Measurements from ENCODE around the gene KLHL5. TPM values are rescaled to one million over a fixed set of nuclear protein-coding genes. Genes with fewer than 3 reads are reported as not detected.

Gene KLHL5
- total and polyA plus RNA-seq, 8 donors = 6.3 to 51.0 (median 23.1) TPM

DNA sequence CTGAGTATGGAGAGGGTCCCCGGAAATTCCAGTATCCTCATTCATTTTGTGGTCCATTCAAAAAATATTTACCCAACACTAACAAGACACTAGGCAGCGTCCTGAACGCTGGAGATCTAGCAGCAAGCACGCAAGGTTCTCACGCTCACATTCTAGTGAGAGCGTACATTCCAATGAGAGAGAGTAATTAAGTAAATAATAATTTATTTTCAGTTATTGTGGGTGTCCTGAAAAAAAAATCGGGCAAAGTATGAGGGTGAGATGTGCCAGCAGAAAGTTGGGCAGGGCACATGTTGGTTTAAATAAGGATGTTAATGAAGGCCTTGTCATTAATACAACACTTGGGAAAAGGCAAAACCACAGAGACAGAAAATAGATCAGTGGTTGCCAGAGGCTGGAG is 25.9 kb upstream of the KLHL5 start:
- H3K27me3 ChIP-seq = no peaks in the 10 kb centered on the region
- no peak for DNase-seq
- no peak overlapping the region for H3K27ac ChIP-seq
- H3K4me1 ChIP-seq = peaks cover 0 to 24% (median 2%) of the 10 kb centered on the region in 4 donors
- H3K4me3 ChIP-seq = no peak overlapping the region
- H3K36me3 ChIP-seq = no peaks in the 10 kb centered on the region
- TF ChIP-seq EP300 (IDR thresholded peaks at IDR 0.05) = no peak
- no peak for TF ChIP-seq POLR2AphosphoS5 (IDR thresholded peaks at IDR 0.05)
- TF ChIP-seq POLR2A (IDR thresholded peaks at IDR 0.05) = no peak
- TF ChIP-seq, protein P1, sequence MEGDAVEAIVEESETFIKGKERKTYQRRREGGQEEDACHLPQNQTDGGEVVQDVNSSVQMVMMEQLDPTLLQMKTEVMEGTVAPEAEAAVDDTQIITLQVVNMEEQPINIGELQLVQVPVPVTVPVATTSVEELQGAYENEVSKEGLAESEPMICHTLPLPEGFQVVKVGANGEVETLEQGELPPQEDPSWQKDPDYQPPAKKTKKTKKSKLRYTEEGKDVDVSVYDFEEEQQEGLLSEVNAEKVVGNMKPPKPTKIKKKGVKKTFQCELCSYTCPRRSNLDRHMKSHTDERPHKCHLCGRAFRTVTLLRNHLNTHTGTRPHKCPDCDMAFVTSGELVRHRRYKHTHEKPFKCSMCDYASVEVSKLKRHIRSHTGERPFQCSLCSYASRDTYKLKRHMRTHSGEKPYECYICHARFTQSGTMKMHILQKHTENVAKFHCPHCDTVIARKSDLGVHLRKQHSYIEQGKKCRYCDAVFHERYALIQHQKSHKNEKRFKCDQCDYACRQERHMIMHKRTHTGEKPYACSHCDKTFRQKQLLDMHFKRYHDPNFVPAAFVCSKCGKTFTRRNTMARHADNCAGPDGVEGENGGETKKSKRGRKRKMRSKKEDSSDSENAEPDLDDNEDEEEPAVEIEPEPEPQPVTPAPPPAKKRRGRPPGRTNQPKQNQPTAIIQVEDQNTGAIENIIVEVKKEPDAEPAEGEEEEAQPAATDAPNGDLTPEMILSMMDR (IDR thresholded peaks at IDR 0.05) = no peak
- WGBS, 5 donors = 64 to 79% (median 75%) methylated on average over 7 of the region's 7 CpGs
- intact Hi-C loops (cut with DNase I; ENCODE audit: low total_unique reads) = no loop called here
- no peaks in the 10 kb centered on the region for H3K9me3 ChIP-seq

DNA sequence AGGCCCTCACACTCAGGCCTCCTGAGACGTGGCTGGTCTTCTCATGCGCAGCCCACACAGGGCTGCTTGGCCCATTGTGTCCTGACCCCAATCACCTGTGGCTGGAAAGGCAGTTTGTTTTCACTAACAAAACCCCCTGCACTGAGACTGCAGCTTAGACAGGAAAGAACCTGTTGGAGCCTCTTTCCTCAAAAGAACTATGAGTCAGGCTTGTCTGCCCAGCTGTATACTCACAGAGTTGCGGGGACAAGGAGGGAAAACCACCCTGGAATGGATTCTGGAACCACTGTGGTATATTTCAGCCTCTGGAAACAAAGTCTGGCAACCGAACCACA is 24.6 kb upstream of the KLHL5 start:
- H3K4me1 ChIP-seq = peaks cover 0 to 19% (median 1%) of the 10 kb centered on the region in 4 donors
- intact Hi-C loops (cut with DNase I; ENCODE audit: low total_unique reads) = no loop called here
- no peak overlapping the region for H3K4me3 ChIP-seq
- TF ChIP-seq EP300 (IDR thresholded peaks at IDR 0.05) = no peak
- no peak for TF ChIP-seq POLR2A (IDR thresholded peaks at IDR 0.05)
- TF ChIP-seq, protein P1 (IDR thresholded peaks at IDR 0.05) = no peak
- no peak for TF ChIP-seq POLR2AphosphoS5 (IDR thresholded peaks at IDR 0.05)
- DNase-seq = peak in 1 of 2 donors; percentile 51
- no peaks in the 10 kb centered on the region for H3K9me3 ChIP-seq
- no peaks in the 10 kb centered on the region for H3K36me3 ChIP-seq
- no peaks in the 10 kb centered on the region for H3K27me3 ChIP-seq
- peak overlapping the region in 3 of 5 donors; percentile 18 to 58 (median 34) for H3K27ac ChIP-seq
- 61 to 90% (median 82%) methylated on average over 4 of the region's 4 CpGs for WGBS, 5 donors

DNA sequence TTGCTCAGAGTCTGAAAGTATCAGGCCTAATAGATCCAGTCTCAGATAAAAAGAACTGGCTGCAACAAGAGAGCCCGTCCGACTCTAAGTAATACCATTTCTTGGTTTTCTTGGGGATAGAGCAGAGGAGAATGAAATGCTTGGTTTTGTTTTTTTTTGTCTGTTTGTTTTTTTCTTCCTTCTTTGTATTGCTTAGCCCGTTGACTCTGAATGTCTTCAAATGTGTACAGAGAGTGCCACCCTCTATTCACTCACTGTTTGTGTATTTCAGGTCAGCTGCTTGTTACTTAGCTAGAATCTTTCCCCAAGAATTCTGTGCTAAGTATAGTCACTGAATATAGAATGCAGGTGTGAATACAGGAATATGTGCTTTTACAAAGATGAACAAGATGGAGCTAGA is 24.1 kb upstream of the KLHL5 start:
- Histone ChIP-seq H3K27ac (peak overlapping the region in 3 of 5 donors; percentile 18 to 58 (median 34)), H3K4me1 (peaks cover 0 to 17% (median under 1%) of the 10 kb centered on the region in 4 donors), H3K36me3 (no peaks in the 10 kb centered on the region), H3K4me3 (no peak overlapping the region), H3K27me3 (no peaks in the 10 kb centered on the region), H3K9me3 (no peaks in the 10 kb centered on the region)
- intact Hi-C loops (cut with DNase I; ENCODE audit: low total_unique reads) = no loop called here
- 52 to 72% (median 59%) methylated on average over 3 of the region's 3 CpGs for WGBS, 5 donors
- no peak for TF ChIP-seq EP300 (IDR thresholded peaks at IDR 0.05)
- TF ChIP-seq POLR2AphosphoS5 (IDR thresholded peaks at IDR 0.05) = no peak
- no peak for TF ChIP-seq POLR2A (IDR thresholded peaks at IDR 0.05)
- TF ChIP-seq, protein P1 (IDR thresholded peaks at IDR 0.05) = no peak
- DNase-seq = no peak

DNA sequence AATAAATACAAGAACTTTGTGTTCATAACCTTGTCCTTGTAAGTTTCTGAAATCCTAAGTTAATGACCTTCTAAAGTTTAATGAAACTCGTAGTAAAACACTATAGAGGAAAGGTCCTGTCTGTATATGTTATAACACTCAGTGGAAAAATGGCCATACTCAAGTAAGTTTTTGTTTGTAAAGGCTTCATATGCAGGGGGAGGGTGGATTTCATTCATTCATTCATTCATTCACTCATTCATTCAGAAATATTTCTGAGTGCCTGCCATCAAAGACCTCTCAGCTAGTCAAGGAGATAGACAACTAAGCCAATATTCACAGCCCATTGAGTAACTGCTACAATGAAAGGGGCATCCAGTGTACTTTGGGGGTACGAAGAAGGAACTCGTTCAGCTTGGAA is 22.9 kb upstream of the KLHL5 start:
- DNase-seq = no peak
- Histone ChIP-seq H3K27ac (no peak overlapping the region), H3K9me3 (no peaks in the 10 kb centered on the region), H3K36me3 (no peaks in the 10 kb centered on the region), H3K4me1 (peaks cover 0 to 26% (median 7%) of the 10 kb centered on the region in 4 donors), H3K4me3 (no peak overlapping the region), H3K27me3 (no peaks in the 10 kb centered on the region)
- TF ChIP-seq, protein P1 (IDR thresholded peaks at IDR 0.05) = no peak
- TF ChIP-seq POLR2AphosphoS5 (IDR thresholded peaks at IDR 0.05) (no peak), POLR2A (IDR thresholded peaks at IDR 0.05) (no peak), EP300 (IDR thresholded peaks at IDR 0.05) (no peak)
- intact Hi-C loops (cut with DNase I; ENCODE audit: low total_unique reads) = no loop called here
- 87 to 96% (median 92%) methylated on average over 3 of the region's 3 CpGs for WGBS, 5 donors

Data from stomach (tissue), 9 donors.